Effector memory CD4-positive, alpha-beta T cell (primary cell): Measurements from ENCODE around the gene CLEC19A.

ENCODE experiments used
- DNase-seq, 3 donors: peaks; one replicate each; pipeline ENCODE4 v3.0.0-alpha.2; 2020
- H3K27ac ChIP-seq: 2 replicates; pipeline ENCODE4 v1.7.0; 2013; ENCODE audit warnings: mild to moderate bottlenecking, low read length, moderate library complexity; ENCODE audit not compliant: insufficient read depth, poor library complexity, severe bottlenecking
- H3K27me3 ChIP-seq: replicated peaks from 2 replicates; pipeline ENCODE4 v1.7.0; 2013; ENCODE audit warnings: mild to moderate bottlenecking, low read length; ENCODE audit not compliant: insufficient read depth, control insufficient read depth, poor library complexity, severe bottlenecking
- H3K36me3 ChIP-seq: 2 replicates; pipeline ENCODE4 v1.7.0; 2013; ENCODE audit warnings: mild to moderate bottlenecking, low read length, moderate library complexity; ENCODE audit not compliant: control insufficient read depth, insufficient read depth
- H3K4me1 ChIP-seq: 2 replicates; pipeline ENCODE4 v1.7.0; 2013; ENCODE audit warnings: low read length, mild to moderate bottlenecking; ENCODE audit not compliant: control insufficient read depth, insufficient read depth, poor library complexity, severe bottlenecking
- H3K4me3 ChIP-seq: 2 replicates; pipeline ENCODE4 v1.7.0; 2013; ENCODE audit warnings: low read length, low read depth, mild to moderate bottlenecking; ENCODE audit not compliant: insufficient read depth, poor library complexity, severe bottlenecking
- H3K9me3 ChIP-seq: 2 replicates; pipeline ENCODE4 v1.7.0; 2013; ENCODE audit warnings: mild to moderate bottlenecking, low read length, moderate library complexity; ENCODE audit not compliant: control insufficient read depth

Gene CLEC19A

GRCh38 chr16:19283637-19284036 lies 1.9 kb upstream of the CLEC19A start:
- no peaks in the 10 kb centered on the region for H3K36me3 ChIP-seq
- H3K4me3 ChIP-seq: no peak overlapping the region
- no peak overlapping the region for H3K27ac ChIP-seq
- no peaks in the 10 kb centered on the region for H3K4me1 ChIP-seq
- no peaks in the 10 kb centered on the region for H3K9me3 ChIP-seq
- no peak for DNase-seq
- no peaks in the 10 kb centered on the region for H3K27me3 ChIP-seq

- H3K4me1 ChIP-seq: no peaks in the 10 kb centered on the region
- DNase-seq: no peak
- H3K27me3 ChIP-seq: no peaks in the 10 kb centered on the region
- no peak overlapping the region for H3K4me3 ChIP-seq
- no peaks in the 10 kb centered on the region for H3K36me3 ChIP-seq
- no peak overlapping the region for H3K27ac ChIP-seq
- H3K9me3 ChIP-seq: no peaks in the 10 kb centered on the region
These were observed 1.3 kb upstream of the CLEC19A start for GRCh38 chr16:19284207-19284606.

- no peaks in the 10 kb centered on the region for H3K4me1 ChIP-seq
These were observed 1.3 kb downstream of the CLEC19A start for GRCh38 chr16:19286827-19287226.

GRCh38 chr16:19287241-19287640 lies 1.7 kb downstream of the CLEC19A start:
- Histone ChIP-seq H3K9me3 (no peaks in the 10 kb centered on the region), H3K27ac (no peak overlapping the region)

More at GRCh38 chr16:19286827-19287226, 1.3 kb downstream of the CLEC19A start:
- Histone ChIP-seq H3K36me3 (no peaks in the 10 kb centered on the region), H3K27ac (no peak overlapping the region), H3K27me3 (no peaks in the 10 kb centered on the region), H3K9me3 (no peaks in the 10 kb centered on the region), H3K4me3 (no peak overlapping the region)
- no peak for DNase-seq

GRCh38 chr16:19288872-19289799 lies 3.6 kb downstream of the CLEC19A start:
- no peak for DNase-seq
- Histone ChIP-seq H3K27me3 (no peaks in the 10 kb centered on the region), H3K4me1 (no peaks in the 10 kb centered on the region), H3K36me3 (no peaks in the 10 kb centered on the region), H3K4me3 (no peak overlapping the region), H3K27ac (no peak overlapping the region), H3K9me3 (no peaks in the 10 kb centered on the region)

More at GRCh38 chr16:19287241-19287640, 1.7 kb downstream of the CLEC19A start:
- DNase-seq: no peak
- Histone ChIP-seq H3K27me3 (no peaks in the 10 kb centered on the region), H3K36me3 (no peaks in the 10 kb centered on the region), H3K4me3 (no peak overlapping the region), H3K4me1 (no peaks in the 10 kb centered on the region)

- H3K36me3 ChIP-seq: no peaks in the 10 kb centered on the region
- no peak overlapping the region for H3K4me3 ChIP-seq
- no peaks in the 10 kb centered on the region for H3K4me1 ChIP-seq
- no peaks in the 10 kb centered on the region for H3K9me3 ChIP-seq
- DNase-seq: no peak
- no peak overlapping the region for H3K27ac ChIP-seq
- H3K27me3 ChIP-seq: no peaks in the 10 kb centered on the region
These were observed 4.4 kb downstream of the CLEC19A start for GRCh38 chr16:19289811-19290485.

GRCh38 chr16:19290860-19291259 lies 5.3 kb downstream of the CLEC19A start:
- DNase-seq: no peak
- no peaks in the 10 kb centered on the region for H3K36me3 ChIP-seq
- no peaks in the 10 kb centered on the region for H3K9me3 ChIP-seq
- H3K27ac ChIP-seq: no peak overlapping the region
- no peaks in the 10 kb centered on the region for H3K4me1 ChIP-seq
- no peak overlapping the region for H3K4me3 ChIP-seq
- H3K27me3 ChIP-seq: no peaks in the 10 kb centered on the region

- Histone ChIP-seq H3K4me1 (no peaks in the 10 kb centered on the region), H3K27me3 (no peaks in the 10 kb centered on the region), H3K36me3 (no peaks in the 10 kb centered on the region), H3K4me3 (no peak overlapping the region), H3K9me3 (no peaks in the 10 kb centered on the region), H3K27ac (no peak overlapping the region)
- DNase-seq: no peak
These were observed 5.9 kb downstream of the CLEC19A start for GRCh38 chr16:19291475-19291874.

- no peaks in the 10 kb centered on the region for H3K27me3 ChIP-seq
- no peak for DNase-seq
- no peaks in the 10 kb centered on the region for H3K9me3 ChIP-seq
- H3K4me1 ChIP-seq: no peaks in the 10 kb centered on the region
- H3K27ac ChIP-seq: no peak overlapping the region
- H3K4me3 ChIP-seq: no peak overlapping the region
- H3K36me3 ChIP-seq: no peaks in the 10 kb centered on the region
These were observed 6.7 kb downstream of the CLEC19A start for GRCh38 chr16:19292186-19292585.

- H3K4me3 ChIP-seq: no peak overlapping the region
- no peak overlapping the region for H3K27ac ChIP-seq
- no peaks in the 10 kb centered on the region for H3K36me3 ChIP-seq
- H3K9me3 ChIP-seq: no peaks in the 10 kb centered on the region
- no peaks in the 10 kb centered on the region for H3K4me1 ChIP-seq
- no peak for DNase-seq
- H3K27me3 ChIP-seq: no peaks in the 10 kb centered on the region
These were observed 8.7 kb downstream of the CLEC19A start for GRCh38 chr16:19294156-19294649.
